Measurements from ENCODE around the gene NDUFB10. TPM values are rescaled to one million over a fixed set of nuclear protein-coding genes. Genes with fewer than 3 reads are reported as not detected.

NDUFB10 gene
- total and polyA plus RNA-seq, 8 donors: 28.6 to 285 (median 92.9) TPM

DNA sequence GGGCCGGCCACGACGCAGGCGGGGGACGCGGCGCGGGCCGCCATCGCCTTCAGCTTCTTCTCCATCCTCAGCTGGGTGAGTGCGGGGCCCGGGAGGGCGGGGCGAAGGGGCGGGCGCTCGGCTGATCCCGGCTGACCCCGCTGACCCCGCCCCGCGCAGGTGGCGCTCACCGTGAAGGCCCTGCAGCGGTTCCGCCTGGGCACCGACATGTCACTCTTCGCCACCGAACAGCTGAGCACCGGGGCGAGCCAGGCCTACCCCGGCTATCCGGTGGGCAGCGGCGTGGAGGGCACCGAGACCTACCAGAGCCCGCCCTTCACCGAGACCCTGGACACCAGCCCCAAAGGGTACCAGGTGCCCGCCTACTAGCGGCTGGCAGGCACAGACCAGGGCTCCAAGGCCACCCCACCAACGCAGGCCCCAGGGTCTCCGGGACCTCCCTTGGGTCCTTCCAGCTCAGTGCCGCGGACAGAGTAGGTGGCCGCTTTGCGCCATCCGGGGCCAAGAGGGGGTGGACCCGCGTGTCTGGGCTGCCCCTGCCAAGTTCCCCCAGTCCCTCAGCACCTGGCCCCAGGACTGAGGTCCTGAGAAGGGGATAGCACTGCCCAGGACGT, 33.5 kb downstream of the NDUFB10 start:
- H3K4me1 ChIP-seq: peaks cover 27 to 48% (median 43%) of the 10 kb centered on the region in 4 donors
- H3K4me3 ChIP-seq: peak overlapping the region in 2 of 4 donors; percentile 38 to 45
- 53 to 61% (median 56%) methylated on average over 22 to 50 of the region's 50 CpGs for WGBS, 5 donors
- H3K27me3 ChIP-seq: peaks cover 7 to 53% (median 35%) of the 10 kb centered on the region in 3 donors
- H3K36me3 ChIP-seq: peaks cover 3 to 20% (median 13%) of the 10 kb centered on the region in 4 donors
- no peak for DNase-seq
- no peaks in the 10 kb centered on the region for H3K9me3 ChIP-seq
- H3K27ac ChIP-seq: peak overlapping the region in 3 of 5 donors; percentile 70 to 73 (median 71)
- TF ChIP-seq, protein P1, sequence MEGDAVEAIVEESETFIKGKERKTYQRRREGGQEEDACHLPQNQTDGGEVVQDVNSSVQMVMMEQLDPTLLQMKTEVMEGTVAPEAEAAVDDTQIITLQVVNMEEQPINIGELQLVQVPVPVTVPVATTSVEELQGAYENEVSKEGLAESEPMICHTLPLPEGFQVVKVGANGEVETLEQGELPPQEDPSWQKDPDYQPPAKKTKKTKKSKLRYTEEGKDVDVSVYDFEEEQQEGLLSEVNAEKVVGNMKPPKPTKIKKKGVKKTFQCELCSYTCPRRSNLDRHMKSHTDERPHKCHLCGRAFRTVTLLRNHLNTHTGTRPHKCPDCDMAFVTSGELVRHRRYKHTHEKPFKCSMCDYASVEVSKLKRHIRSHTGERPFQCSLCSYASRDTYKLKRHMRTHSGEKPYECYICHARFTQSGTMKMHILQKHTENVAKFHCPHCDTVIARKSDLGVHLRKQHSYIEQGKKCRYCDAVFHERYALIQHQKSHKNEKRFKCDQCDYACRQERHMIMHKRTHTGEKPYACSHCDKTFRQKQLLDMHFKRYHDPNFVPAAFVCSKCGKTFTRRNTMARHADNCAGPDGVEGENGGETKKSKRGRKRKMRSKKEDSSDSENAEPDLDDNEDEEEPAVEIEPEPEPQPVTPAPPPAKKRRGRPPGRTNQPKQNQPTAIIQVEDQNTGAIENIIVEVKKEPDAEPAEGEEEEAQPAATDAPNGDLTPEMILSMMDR (IDR thresholded peaks at IDR 0.05): no peak
- TF ChIP-seq POLR2A (IDR thresholded peaks at IDR 0.05): no peak
- no peak for TF ChIP-seq POLR2AphosphoS5 (IDR thresholded peaks at IDR 0.05)
- TF ChIP-seq EP300 (IDR thresholded peaks at IDR 0.05): no peak
- intact Hi-C loops (cut with DNase I; ENCODE audit: low total_unique reads): no loop called here

DNA sequence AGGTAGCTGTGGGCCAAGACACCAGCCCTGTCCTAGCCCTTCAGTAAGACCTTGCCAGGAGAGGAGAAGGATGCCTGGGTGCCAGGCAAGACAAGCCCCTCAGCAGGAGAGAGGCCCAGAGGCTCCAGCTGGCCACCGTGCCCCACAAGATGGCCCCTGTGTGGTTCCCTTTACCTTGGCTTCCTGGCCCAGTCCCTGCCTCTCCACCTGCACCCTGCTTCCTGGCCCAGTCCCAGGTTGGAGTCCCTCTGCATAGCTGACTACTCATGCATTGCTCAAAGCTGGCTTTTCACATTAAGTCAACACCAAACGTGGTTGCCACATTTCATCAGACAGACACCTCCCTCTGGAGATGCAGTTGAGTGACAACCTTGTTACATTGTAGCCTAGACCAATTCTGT, 34.4 kb downstream of the NDUFB10 start:
- no peak for TF ChIP-seq POLR2AphosphoS5 (IDR thresholded peaks at IDR 0.05)
- no peak for TF ChIP-seq EP300 (IDR thresholded peaks at IDR 0.05)
- TF ChIP-seq POLR2A (IDR thresholded peaks at IDR 0.05): no peak
- TF ChIP-seq, protein P1 (IDR thresholded peaks at IDR 0.05): no peak
- Histone ChIP-seq H3K27ac (no peak overlapping the region), H3K4me3 (no peak overlapping the region), H3K4me1 (peaks cover 27 to 48% (median 41%) of the 10 kb centered on the region in 4 donors), H3K27me3 (peaks cover 7 to 45% (median 31%) of the 10 kb centered on the region in 3 donors), H3K9me3 (no peaks in the 10 kb centered on the region), H3K36me3 (peaks cover 12 to 30% (median 22%) of the 10 kb centered on the region in 4 donors)
- no peak for DNase-seq
- WGBS, 5 donors: 13 to 59% (median 51%) methylated on average over 1 to 2 of the region's 2 CpGs
- intact Hi-C loops (cut with DNase I; ENCODE audit: low total_unique reads): no loop called here

DNA sequence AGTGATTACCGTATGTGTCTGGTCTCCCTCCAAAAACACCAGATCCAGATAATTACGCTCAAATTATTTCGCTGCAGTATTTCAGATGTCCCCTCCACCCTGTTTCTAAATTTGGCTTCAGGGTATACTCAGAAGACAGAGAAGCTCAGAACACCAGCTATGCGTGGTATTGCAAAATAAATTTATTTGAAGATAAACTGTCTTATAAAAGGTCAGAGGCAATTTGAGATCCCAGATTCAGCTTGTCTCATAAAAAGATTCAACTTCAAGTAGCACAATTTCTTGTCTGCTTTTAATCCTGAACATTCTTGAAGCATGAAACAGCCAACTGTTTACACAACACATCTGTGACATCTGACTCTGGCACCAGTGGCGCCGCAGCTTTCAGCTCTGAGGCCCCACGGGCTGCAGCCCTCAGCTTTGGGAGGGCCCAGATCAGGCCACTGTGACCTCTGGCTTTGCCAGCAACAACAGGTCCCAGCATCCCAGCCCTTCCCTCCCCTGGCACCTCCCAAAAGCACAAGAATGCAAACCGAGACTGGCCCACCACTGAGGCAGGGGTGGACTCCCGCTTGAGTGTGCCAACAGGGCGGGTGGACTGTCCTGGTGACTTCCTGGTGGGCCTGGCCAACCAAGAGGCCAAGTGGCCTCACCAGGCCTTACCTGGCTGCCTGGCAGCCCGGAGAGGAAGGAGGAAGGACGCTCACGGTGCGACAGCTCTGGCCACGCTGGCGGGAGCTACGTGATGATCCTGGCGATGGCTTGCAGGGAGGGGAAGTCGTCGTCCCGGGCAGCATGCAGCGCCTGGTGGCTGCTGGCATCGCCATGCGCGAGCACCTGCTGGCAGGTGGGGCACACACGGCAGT, 38.4 kb downstream of the NDUFB10 start:
- Histone ChIP-seq H3K27ac (peak overlapping the region in 4 of 5 donors; percentile 9 to 53 (median 41)), H3K36me3 (peaks cover 51 to 70% (median 61%) of the 10 kb centered on the region in 4 donors), H3K27me3 (peaks cover 0 to 5% (median 0%) of the 10 kb centered on the region in 3 donors), H3K4me3 (no peak overlapping the region), H3K4me1 (peaks cover 0 to 10% (median 2%) of the 10 kb centered on the region in 4 donors), H3K9me3 (no peaks in the 10 kb centered on the region)
- WGBS, 5 donors: 72 to 83% (median 79%) methylated on average over 22 to 26 of the region's 26 CpGs
- TF ChIP-seq POLR2AphosphoS5 (IDR thresholded peaks at IDR 0.05) (no peak), EP300 (IDR thresholded peaks at IDR 0.05) (no peak), POLR2A (IDR thresholded peaks at IDR 0.05) (no peak)
- TF ChIP-seq, protein P1 (IDR thresholded peaks at IDR 0.05): no peak
- no peak for DNase-seq
- intact Hi-C loops (cut with DNase I; ENCODE audit: low total_unique reads): no loop called here

DNA sequence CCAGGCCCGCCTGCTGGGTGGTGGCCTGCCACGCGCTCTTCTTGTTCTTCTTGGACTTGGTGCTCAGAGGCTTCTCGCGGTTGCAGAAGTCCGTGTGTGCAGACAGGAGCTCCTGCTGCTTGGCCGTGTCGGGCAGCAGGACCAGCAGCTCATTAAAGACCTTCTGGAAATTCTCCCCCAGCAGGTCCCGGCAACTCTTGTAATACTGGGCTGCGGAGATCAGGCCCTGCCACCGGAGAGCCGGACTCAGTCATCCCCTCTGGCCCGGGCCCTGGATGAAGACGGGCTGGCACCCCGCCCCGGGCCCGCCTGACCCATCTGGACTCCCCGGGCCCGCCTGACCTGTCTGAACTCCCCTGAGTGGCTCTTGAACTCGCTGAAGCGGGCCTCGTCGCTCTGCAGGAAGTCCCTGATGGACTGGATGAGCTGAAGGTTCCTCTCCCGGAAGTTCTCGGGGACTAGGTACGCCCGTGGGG, 39.1 kb downstream of the NDUFB10 start:
- TF ChIP-seq EP300 (IDR thresholded peaks at IDR 0.05): no peak
- TF ChIP-seq, protein P1 (IDR thresholded peaks at IDR 0.05): no peak
- no peak for TF ChIP-seq POLR2AphosphoS5 (IDR thresholded peaks at IDR 0.05)
- TF ChIP-seq POLR2A (IDR thresholded peaks at IDR 0.05): no peak
- H3K36me3 ChIP-seq: peaks cover 52 to 76% (median 68%) of the 10 kb centered on the region in 4 donors
- no peak for DNase-seq
- no peak overlapping the region for H3K4me3 ChIP-seq
- peaks cover 0 to 6% (median 4%) of the 10 kb centered on the region in 4 donors for H3K4me1 ChIP-seq
- H3K27me3 ChIP-seq: no peaks in the 10 kb centered on the region
- WGBS, 5 donors: 90 to 97% (median 91%) methylated on average over 20 to 27 of the region's 27 CpGs
- no peaks in the 10 kb centered on the region for H3K9me3 ChIP-seq
- H3K27ac ChIP-seq: peak overlapping the region in 1 of 5 donors; percentile 53
- intact Hi-C loops (cut with DNase I; ENCODE audit: low total_unique reads): no loop called here
